GM19438 (cell line): Measurements from ENCODE around the gene KRTAP5-1.
"Not testable (repeated sequence)": the region's sequence is repeated elsewhere in the genome, so short reads cannot be mapped to it uniquely, and the experiment has no call there.

Source experiments
- ATAC-seq: cut with Tn5 transposase; IDR thresholded peaks from one replicate; pipeline ENCODE4 v1.9.1; 2021; ENCODE audit warnings: low read depth; ENCODE audit not compliant: unreplicated experiment

The KRTAP5-1 gene

DNA sequence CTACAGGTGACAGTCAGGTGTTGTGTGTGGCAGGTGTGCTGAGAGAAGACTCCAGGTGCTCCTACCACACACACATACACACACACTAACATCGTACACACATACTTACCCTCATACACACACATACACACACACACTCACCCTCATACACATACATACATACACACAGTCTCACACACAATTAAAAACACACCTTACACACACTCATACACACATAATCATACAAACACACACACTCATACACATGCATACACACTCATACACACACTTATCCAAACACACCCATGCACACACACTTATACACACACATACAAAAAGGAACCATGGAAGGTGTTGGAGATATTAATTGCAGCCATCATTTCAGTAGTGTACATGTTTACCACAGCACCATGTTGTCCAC is 18.5 kb upstream of the KRTAP5-1 start:
- ATAC-seq: no peak

DNA sequence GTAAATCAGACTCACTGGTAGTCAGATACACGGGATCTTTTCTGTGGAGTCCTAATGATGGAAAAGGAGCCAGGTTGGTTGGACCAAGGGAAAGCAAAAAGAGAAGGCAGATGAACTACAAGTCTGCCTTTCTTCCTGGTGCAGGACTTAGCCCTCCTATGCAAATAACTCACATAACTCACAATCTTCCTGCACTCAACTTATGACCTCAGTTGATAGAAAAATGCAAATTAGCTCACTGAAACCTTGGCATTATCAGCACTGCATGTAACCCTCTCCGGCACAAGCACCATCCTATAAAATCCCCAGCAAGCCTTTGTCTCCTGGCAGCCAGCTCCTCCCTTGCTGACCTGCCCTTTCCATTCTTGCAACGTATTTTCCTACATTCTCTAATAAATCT is 16.6 kb upstream of the KRTAP5-1 start:
- not testable (repeated sequence) for ATAC-seq

DNA sequence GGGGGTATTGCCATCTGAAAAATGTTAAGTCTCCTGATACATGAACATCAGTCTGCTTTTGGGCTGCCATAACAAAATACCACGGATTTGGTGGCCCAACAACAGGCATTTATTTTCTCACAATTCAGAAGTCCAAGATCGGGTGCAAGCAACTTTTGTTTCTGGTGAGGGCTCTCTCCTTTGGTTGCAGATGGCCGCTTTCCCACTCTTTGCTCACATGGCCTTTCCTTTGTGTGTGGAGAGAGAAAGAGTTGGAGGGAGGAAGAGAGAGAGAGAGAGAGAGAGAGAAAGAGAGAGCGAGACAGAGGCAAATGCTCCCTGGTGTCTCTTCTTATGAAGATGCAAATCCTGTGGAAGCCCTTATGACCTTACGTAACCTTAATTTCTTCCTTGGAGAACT is 15.5 kb upstream of the KRTAP5-1 start:
- ATAC-seq: no peak

DNA sequence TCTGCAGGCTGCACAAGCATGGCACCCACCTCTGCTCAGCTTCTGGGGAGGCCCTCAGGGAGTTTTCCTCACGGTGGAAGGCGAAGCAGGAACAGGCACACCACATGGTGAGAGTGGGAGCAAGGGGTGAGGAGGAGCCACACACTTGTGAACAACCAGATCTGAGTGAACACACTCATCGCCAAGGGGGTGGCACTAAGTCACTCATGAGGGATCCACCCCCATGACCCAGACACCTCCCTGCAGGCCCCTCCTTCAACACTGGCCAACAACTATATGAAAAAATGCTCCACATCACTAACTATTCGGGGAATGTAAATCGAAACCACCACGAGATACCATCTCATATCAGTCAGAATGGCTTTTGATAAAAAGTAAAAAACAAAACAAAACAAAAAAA is 13.7 kb upstream of the KRTAP5-1 start:
- no peak for ATAC-seq

DNA sequence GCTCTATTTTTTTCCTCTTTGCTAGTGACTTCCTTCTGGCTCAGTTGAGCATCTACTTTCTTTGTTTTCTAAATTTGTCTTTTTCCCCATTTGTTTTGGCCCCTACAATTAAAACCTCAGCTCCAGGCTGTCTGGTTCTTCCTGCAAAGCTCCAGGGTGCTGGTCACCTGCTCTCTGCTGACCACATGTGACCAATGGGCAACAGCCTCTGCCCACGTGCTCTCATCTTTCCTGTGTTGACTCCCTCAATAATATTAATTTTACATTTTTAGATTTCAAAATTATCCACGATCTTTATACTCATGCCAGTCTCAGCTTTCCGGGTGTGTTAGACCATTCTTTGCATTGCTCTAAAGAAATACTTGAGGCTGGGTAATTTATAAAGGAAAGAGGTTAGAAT is 13.3 kb upstream of the KRTAP5-1 start:
- ATAC-seq: not testable (repeated sequence)

DNA sequence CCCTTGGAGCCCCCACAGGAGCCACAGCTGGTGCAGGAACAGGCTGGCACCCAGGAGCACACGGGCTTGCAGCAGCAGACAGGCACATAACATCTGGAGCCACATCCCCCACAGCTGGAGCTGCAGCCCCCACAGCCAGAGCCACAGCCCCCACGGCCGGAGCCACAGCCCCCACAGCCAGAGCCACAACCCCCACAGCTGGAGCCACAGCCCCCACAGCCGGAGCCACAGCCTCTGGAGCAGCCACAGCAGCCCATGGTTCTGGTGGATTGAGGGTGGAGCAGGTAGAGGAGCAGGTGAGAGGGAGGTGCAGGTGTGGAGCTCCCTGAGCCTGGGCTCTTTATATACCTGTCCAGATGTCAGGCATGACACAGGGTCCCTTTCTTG is 12.9 kb upstream of the KRTAP5-1 start, which contains the start of gene KRTAP5-2:
TSS of gene KRTAP5-2 (minus strand) at position 301 of the 387 bp plus-strand sequence. CDS start at position 257, 44 bp downstream.
- ATAC-seq: no peak

DNA sequence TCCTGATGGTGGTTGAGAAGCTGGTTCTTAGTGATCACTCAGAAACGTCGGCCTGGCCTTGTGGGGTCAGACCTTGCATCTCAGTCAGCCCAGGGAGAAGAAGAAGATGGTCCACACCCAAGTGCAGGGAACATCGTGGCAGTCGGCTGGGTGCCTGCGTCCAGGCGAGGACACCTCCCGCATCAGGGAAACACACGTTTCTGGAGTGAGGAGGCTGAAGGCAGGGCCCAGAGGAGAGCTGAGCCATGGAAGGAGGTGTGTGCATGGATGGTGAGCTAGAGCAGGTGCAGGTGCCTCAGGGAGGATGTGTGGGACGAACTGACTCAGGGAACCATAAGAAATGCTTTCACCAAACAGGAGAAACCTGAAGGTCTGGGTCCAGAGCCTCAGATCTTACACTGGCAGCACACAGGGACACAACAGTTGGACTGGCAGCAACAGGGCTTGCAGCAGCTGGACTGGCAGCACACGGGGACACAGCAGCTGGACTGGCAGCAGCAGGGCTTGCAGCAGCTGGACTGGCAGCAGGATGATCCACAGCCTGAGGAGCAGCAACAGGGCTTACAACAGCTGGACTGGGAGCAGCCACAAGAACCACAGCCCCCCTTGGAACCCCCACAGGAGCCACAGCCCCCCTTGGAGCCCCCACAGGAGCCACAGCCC is 12.4 kb upstream of the KRTAP5-1 start:
- ATAC-seq: no peak

DNA sequence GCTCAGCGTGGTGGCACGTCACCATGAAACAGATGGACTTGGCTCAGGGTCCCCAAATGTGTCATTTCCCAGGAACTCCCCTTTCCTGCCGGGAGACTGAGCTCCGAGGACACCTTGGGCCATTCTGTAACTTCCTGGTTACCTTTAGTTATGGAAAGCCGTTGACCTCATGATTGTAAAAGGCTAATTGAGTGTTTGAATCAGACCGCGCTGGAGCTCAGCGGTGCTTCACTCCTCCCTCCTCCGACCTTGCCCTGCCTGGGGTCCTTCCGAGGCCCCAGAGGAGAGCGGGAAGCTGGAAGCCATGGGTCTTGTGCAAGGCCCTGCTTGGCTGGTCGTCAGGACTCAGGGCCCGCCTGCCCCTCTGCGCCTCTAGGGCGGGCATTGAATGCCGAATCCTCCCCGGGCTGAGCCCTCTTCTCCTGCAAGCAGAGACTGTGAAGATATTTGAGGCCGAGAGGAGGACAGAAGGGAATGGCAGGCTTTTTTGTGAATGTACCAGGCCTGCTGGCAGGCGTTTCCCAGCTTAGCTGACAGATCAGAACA is 11.6 kb upstream of the KRTAP5-1 start:
- not testable (repeated sequence) for ATAC-seq

DNA sequence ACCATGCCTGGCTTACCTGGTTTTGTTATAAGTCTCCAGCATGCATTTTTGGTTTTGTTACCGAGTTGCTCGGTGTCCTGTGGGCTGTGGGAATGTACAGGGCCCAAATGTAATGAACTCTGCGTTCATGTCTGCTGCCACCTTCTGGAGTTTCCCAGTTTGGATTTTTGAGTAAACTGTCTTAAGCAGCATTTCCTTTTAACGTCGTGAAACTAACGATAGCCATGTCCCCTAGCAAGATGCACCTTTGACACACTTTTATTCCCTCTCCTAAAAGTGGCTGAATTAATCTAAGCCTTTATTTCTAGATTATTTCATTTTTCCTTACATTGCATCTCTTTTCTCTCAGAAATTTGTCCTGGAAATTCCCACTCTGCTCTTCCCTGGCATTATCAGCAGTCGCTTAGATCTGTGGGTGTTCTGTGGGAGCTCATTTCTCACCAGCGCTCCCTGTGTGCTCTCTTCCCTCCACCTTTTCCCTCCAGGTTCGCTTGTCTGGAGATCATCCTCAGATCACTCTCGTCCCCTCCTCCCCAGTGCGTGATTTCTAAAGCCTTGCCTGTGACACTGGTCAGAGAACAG is 11.0 kb upstream of the KRTAP5-1 start:
- ATAC-seq: not testable (repeated sequence)

DNA sequence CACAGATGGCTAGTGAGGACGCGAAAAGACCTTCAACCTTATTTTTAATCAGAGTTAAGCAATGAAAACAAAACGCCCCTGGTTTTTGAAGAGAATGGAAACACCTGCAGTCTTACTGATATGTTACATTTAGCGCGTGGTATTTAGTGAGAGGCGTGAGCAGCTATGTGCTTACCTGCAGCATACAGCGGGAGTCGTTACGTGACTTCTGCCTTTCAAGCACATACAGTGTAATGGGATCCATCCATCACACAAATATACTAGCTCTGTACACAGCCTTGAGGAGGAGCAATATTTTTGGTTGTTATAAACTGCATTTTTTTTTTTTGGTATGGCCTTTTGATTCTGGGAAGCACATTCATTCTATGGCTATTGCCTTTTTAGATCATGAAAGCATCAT is 7.5 kb upstream of the KRTAP5-1 start:
- no peak for ATAC-seq

DNA sequence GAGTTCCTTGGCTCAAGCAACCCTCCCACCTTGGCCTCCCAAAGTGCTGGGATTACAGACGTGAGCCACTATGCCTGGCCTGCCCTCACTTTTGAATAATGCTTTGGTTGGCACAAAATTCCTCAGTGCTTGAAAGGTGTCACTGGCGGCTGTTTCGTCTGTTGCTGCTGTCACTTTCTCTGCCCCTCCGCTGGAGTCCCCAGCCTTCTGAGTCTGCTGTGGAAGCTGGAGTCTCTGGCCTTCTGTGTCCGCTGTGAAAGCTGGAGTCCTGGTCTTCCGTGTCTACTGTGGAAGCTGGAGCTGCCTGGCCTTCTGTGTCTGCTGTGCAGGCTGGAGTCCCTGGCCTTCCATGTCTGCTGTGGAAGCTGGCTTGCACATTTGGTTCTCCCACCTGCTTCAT is 4.9 kb upstream of the KRTAP5-1 start:
- ATAC-seq: no peak

DNA sequence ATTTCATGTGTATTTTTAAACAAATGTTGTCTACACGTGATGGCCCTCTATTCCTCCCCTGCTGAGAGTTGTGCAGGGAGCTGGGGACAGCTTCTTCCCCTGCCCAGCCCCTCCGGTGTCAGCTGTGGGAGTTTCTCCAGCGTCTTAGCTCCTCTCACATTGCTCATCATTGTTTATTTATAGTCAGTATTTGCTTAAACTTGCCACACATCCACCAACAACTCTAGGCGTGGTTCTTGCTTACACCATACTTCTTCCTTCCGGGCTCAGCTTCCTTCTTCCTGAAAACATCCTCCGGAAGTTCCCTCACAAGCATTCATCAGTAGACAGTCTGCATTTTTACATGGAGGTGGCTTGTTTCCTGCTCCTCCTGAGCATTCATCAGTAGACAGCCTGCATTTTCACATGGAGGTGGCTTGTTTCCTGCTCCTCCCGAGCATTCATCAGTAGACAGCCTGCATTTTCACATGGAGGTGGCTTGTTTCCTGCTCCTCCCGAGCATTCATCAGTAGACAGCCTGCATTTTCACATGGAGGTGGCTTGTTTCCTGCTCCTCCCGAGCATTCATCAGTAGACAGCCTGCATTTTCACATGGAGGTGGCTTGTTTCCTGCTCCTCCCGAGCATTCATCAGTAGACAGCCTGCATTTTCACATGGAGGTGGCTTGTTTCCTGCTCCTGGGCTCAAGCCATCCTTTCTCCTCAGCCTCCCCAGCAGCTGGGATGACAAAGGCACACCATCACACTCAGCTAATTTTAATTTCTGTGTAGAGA is 4.3 kb upstream of the KRTAP5-1 start:
- not testable (repeated sequence) for ATAC-seq

DNA sequence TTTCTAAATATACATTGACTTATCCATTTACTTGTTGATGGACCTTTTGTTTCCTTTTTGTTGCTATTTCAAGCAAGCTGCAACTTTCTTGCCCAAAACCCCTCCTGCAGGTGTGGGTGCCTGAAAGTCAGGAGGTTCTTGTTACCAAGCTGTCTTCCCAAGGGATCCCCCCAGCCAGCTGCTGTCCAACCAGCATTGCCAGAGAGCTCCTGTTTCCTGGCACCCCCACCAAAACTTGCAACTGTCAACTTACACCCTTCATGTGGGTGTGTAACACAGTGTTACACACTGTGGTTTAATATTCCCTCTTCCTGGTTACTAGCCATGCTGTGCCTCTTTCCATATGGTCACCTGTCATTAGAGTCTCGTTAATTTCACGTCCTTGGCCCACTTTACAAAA is 1.6 kb upstream of the KRTAP5-1 start:
- ATAC-seq: no peak

DNA sequence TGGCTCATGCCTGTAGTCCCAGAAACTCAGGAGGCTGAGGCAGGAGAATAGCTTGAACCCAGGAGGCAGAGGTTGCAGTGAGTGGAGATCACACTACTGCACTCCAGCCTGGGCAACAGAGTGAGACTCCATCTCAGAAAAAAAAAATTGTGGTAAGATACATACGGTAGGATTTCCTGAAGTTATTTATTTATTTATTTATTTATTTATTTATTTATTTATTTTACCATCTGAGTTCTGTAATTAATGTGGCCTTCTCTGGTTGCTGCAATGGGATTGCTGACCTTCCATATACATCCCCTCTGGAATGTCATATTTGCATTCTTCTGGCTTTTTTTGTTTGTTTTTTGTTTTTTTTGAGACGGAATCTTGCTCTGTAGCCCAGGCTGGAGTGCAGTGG is 2.2 kb downstream of the KRTAP5-1 start:
- ATAC-seq: not testable (repeated sequence)

DNA sequence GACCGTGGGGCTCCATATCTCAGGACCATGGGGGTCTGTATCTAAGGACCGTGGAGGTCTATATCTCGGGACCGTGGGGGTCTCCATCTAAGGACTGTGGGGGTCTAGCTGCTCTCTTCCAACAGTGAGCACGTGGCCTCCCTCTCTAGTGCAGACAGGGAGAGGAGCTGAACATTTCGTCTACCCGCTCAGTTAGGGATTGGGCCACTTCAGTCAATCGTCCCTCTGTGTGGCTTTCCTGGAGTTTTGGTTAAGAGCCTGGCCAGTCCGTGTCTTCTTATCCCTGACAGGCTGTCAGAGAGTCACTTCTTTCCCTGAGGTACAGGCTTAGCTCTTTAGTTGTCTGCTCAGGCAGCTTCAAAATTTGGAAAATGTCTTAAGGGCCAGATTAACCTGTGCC is 3.1 kb downstream of the KRTAP5-1 start:
- no peak for ATAC-seq

DNA sequence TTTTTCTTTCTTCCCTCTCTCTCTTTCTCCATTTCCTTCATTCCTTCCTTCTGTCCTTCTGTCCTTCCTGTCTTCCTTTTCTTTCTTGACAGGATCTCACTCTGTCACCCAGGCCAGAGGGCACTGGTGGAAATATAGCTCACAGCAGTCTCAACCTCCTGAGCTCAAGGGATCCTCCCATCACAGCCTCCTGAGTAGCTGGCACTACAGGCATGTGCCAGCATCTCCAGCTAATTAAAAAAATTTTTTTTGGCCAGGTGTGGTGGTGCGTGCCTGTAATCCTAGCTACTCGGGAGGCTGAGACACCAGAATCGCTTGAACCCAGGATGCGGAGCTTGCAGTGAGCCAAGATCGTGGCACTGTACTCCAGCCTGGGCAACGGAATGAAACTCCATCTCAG is 8.3 kb downstream of the KRTAP5-1 start:
- ATAC-seq: no peak

DNA sequence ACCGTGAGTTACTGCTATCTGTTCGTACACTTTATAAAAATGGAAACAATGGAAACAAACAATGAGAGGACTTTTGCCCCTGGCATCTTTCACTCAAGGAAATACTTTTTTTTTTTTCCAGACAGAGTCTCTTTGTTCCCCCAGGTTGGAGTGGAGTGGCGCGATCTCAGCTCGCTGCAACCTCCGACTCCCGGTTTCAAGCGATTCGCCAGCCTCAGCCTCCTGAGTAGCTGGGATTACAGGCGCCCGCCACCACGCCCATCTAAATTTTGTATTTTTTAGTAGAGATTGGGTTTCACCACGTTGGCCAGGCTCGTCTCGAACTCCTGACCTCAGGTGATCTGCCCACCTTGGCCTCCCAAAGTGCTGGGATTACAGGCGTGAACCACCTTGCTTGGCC is 9.3 kb downstream of the KRTAP5-1 start:
- ATAC-seq: not testable (repeated sequence)

DNA sequence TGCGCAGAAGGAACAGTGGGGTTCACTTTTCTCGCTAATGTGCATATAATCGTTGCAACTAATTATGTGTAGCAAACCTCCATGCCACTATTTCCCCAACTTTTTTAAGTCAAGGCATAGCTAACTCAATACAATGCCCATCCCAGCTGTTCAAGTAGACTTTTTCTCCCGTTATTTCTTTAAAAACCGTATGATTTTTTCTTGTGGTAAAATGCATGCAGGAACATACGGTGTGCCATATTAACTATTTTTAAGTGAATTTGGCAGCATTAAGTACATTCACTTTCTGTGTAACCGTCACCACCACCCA is 10.2 kb downstream of the KRTAP5-1 start:
- no peak for ATAC-seq

DNA sequence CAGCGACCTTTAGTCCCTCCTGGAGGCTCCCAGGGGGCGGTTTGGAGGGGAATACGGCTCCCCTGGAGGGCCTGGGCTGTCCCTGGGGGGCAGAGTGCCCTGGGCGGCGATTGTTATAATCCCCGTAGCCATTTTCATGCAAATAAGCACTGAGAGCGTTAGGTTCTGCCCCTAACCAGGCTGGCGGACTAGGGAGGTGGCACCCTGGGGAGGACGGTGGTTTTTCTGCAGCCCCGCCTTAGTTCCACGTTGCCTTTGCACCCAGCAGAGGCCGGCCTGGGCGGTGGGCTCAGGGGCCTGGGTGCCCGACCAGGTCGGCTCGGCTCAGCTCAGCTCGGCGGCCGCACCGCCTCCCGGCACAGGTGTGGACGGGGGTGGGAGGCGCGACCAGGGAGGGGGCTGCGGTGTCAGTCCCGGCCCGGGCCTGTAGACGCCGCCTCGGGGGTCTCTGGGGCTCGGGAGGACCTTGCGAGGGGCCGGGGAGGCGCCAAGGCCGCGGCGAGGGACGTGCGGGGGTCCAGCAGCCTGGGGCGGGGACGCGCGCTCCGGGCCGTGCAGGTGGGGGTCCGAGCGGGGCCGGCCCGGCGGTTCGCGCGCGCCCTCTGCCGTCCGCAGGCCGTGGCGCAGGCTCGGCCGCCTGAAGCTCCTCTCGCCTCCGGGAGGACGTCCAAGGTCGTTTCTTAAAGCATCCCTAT is 10.7 kb downstream of the KRTAP5-1 start:
- ATAC-seq: no peak

DNA sequence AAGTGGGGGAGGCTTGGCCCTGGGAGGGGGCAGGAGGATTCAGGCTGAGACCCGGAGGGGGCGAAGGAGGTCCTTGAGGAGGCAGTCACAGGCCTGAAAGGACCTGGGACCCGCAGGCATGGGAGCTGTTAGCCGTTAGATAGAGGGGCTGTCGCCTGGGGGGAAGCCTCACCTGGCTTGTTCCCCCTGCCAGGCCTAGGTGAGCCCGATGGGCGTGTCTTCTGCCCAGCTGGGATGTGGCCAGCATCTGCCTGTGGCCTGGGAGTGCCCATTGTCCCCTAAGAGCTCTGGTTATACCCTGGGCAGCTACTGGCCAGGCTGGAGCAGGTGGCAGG is 11.2 kb downstream of the KRTAP5-1 start:
- no peak for ATAC-seq
